Activated T-helper 2 cell treated with anti-CD3 and anti-CD28 coated beads, Interferon-gamma antibody, Interleukin-2, Interleukin-4, amounts not matched to agents 10 μg/mL and 5 μg/mL and 100 μg/mL, durations not matched to agents 14 hours and 24 hours and 36 hours (primary cell): Measurements from ENCODE around the gene NOS3. TPM values are rescaled to one million over a fixed set of nuclear protein-coding genes. Genes with fewer than 3 reads are reported as not detected.

Experiments
- DNase-seq: peaks from one replicate; pipeline ENCODE4 v3.0.0; 2021; ENCODE audit warnings: low spot score
- H3K27ac Mint-ChIP-seq: one replicate; pipeline ENCODE4 v1.8.0; 2021; ENCODE audit warnings: mixed read lengths
- H3K27me3 Mint-ChIP-seq: one replicate; pipeline ENCODE4 v1.8.0; 2021; ENCODE audit warnings: low read depth, mixed read lengths
- H3K36me3 Mint-ChIP-seq: one replicate; pipeline ENCODE4 v1.8.0; 2021; ENCODE audit warnings: low read depth, mixed read lengths
- H3K4me1 Mint-ChIP-seq: one replicate; pipeline ENCODE4 v1.8.0; 2021; ENCODE audit warnings: low read depth, mixed read lengths
- H3K4me3 Mint-ChIP-seq: one replicate; pipeline ENCODE4 v1.8.0; 2021; ENCODE audit warnings: low read depth, mild to moderate bottlenecking, moderate library complexity, mixed read lengths
- H3K9me3 Mint-ChIP-seq: one replicate; pipeline ENCODE4 v1.8.0; 2021; ENCODE audit warnings: mixed read lengths
- intact Hi-C: fragments of 100-400 bp; cut with micrococcal nuclease; formaldehyde crosslinking; loops from one replicate; pipeline ENCODE4 v1.15.1; 2023
- total RNA-seq: library from RNA; stranded (reverse); gene quantifications from 2 replicates; pipeline ENCODE4 v1.2.3, GENCODE V29; 2022

The NOS3 gene
- total RNA-seq, 1 donor from 2014 or later: 9.8 TPM

DNA sequence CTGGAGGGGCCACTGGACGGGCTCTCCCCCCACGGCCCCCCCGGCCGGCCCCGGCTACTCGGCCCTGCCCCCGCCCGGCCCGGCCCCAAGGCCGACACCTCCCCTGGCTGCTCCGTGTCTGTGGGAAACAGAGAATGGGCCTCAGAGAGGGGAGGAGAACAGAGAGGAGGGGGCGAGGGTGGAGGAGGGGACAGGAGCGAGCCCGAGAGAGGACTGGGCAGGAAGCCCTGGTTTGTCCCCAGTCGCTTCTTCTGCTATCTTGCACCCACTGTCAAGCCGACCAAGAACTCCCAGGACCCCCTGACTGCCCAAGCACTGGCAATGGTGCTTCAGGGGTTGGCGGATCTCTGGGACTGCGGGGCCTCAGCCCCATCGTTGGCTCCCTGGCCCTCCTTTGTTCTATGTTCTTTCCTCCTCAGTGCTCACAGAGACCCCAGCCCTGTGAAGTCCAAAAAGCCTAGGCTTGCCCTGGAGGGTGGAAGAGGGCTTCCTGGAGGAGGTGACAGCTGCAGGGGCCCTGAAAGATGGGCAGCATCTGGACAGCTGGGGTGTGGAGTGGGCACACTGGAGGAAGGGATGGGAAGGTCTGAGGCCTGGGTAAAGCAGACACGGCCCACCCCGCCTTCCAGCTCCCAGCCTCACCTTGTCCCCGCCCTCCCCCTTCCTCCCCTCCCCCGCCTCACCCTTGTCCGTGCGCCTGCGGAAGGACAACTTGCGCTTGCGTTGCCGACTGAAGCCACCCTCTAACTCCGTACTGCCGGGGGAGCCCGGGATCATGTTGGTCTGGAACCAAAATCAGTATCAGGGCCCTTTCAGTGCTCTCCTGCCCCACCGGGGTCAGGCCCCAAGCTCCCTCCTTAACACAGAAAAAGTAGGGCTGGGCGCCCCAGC is 42.8 kb upstream of the NOS3 start:
- intact Hi-C loops: no loop called here
- H3K4me1 Mint-ChIP-seq: no peaks in the 10 kb centered on the region
- no peak overlapping the region for H3K4me3 Mint-ChIP-seq
- H3K27ac Mint-ChIP-seq: no peak overlapping the region
- H3K9me3 Mint-ChIP-seq: no peaks in the 10 kb centered on the region
- no peaks in the 10 kb centered on the region for H3K36me3 Mint-ChIP-seq
- peaks cover 6% of the 10 kb centered on the region for H3K27me3 Mint-ChIP-seq
- DNase-seq: no peak

DNA sequence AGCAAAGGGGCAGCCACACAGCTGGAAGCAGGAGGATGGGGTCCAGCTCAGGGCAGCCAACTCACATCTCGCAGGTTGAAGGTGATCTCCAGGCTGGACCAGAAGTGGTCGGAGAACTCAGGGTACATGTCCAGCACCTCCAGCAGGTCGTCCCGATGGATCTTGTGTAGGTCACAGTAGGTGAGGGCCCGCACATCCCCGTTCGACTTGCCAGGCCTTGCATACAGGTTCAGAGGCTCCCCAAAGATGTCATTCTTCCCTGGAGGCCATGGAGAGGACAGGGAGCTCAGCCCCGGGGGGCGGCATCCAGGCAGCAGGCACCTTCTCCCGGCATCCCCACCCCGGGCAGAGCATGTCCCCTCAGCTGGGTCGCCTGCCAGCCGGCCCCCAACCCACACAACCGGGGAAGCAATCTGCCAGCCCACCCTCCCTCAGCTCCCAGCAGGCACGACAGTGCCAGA is 42.0 kb upstream of the NOS3 start:
- Mint-ChIP-seq H3K9me3 (no peaks in the 10 kb centered on the region), H3K36me3 (no peaks in the 10 kb centered on the region), H3K4me3 (no peak overlapping the region), H3K27me3 (peaks cover 6% of the 10 kb centered on the region), H3K4me1 (no peaks in the 10 kb centered on the region), H3K27ac (no peak overlapping the region)
- intact Hi-C loops: no loop called here
- DNase-seq: no peak

DNA sequence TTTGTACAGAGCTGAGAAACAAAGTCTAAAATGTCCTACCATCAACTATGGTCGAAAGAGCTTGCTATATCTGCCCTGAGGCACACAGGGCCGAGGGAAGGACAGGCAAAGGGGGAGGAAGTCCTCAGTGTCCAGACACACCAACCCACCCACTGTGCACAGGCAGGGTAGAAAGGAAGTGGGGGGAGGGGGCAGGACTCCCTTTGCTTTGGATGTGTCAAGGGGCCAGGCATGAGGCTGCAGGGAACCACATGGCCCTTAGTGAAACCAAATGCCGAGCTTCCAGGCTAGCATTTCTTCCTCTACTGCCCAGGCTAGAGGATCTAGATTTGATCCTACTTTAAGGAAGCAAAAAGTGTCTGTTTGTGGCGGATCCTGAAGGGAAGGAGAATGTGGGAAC is 41.3 kb upstream of the NOS3 start:
- Mint-ChIP-seq H3K4me1 (no peaks in the 10 kb centered on the region), H3K4me3 (no peak overlapping the region), H3K27me3 (peaks cover 6% of the 10 kb centered on the region), H3K9me3 (no peaks in the 10 kb centered on the region), H3K36me3 (no peaks in the 10 kb centered on the region), H3K27ac (no peak overlapping the region)
- no peak for DNase-seq
- intact Hi-C loops: no loop called here

DNA sequence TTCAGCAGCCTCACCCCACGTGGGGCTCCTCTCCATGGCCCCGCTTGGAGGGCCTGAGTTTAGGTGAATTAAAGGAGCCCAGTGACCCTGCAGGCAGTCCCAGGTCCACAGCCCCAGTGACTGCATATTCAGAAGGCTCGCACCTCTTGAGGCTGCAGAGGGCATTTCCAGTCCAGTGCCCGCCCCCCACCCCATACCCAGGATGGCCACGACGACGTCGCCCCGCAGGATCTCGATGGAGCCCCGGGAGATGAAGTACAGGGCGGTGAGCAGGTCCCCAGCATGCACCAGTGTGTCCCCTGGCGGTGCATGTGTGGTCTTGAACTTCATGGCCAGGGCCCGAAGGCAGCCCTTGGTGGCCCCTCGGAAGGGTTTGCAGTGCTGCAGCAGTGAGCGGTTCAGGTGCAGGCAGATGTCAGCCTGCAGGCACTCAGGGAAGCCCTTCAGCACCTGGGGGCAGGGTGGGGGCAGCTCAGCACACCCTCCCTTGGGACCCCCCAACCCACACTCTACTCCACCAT is 40.8 kb upstream of the NOS3 start:
- H3K4me1 Mint-ChIP-seq: no peaks in the 10 kb centered on the region
- no peaks in the 10 kb centered on the region for H3K9me3 Mint-ChIP-seq
- peaks cover 6% of the 10 kb centered on the region for H3K27me3 Mint-ChIP-seq
- H3K27ac Mint-ChIP-seq: no peak overlapping the region
- H3K4me3 Mint-ChIP-seq: no peak overlapping the region
- DNase-seq: no peak
- intact Hi-C loops: no loop called here
- no peaks in the 10 kb centered on the region for H3K36me3 Mint-ChIP-seq

DNA sequence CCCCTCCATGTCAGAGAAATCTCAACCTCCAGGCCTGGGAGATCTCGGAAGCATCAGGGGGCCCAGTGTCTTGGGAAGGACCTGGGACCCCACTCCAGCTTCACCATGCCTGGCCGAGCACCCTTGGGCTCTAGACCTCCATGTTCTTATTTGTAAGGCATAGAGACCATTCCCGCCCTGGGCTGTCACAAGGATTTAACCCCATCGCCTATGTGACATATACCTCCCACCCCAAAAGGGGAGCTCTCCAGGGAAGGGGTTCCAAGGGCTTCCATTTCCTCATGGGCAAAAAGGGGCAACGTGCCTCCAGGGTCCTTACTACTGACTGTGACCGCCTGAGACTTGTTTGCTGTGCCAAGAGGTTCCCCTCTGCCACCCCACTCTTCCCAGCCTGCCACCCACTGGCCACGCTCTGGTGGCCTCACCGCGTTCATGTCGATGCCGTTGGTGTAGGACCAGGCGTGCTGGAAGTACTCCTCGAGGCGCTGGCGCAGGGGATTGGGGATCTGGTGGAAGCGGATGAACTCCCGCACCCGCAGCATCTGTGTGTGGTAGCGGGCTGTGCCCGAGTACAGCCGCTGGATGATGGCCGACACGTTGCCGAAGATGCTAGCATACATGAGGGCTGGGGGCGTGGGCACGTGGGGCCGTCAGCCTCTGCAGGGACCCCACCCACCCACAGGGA is 40.2 kb upstream of the NOS3 start:
- H3K27me3 Mint-ChIP-seq: peaks cover 6% of the 10 kb centered on the region

DNA sequence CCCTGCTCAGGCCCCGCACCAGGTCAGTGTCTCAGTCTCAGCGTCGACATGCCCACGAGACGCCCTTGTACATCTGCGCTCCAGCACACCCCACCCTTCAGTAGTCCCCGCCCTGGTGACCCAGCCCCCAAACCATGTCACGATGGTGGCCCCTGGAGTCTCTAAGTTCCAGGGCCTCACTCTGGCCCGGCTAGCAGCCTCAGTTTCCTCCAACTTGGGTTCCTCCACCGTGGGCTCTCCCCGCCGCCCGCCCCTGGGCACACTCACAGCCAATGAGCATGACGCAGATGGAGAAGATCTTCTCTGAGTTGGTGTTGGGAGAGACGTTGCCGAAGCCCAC is 39.7 kb upstream of the NOS3 start:
- Mint-ChIP-seq H3K27ac (no peak overlapping the region), H3K4me3 (no peak overlapping the region), H3K27me3 (peaks cover 9% of the 10 kb centered on the region), H3K4me1 (no peaks in the 10 kb centered on the region), H3K36me3 (no peaks in the 10 kb centered on the region), H3K9me3 (no peaks in the 10 kb centered on the region)
- DNase-seq: no peak
- intact Hi-C loops: no loop called here

More for the DNA sequence above, 40.2 kb upstream of the NOS3 start:
- Mint-ChIP-seq H3K4me3 (no peak overlapping the region), H3K4me1 (no peaks in the 10 kb centered on the region), H3K36me3 (no peaks in the 10 kb centered on the region), H3K9me3 (no peaks in the 10 kb centered on the region), H3K27ac (no peak overlapping the region)
- intact Hi-C loops: no loop called here
- DNase-seq: no peak

DNA sequence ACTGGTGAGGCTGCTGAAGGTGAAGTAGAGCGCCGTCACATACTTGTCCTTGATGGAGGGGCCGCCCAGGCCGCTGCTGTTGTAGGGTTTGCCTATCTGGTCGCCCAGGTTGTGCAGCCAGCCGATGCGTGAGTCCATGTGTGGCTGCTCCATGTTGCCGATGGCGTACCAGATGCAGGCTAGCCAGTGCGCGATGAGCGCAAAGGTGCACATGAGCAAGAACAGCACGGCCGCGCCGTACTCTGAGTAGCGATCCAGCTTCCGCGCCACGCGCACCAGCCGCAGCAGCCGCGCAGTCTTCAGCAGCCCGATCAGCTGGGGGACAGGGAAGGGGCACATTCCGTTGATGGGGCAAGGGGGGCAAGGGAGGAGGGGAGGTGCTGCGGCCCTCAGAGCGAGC is 39.3 kb upstream of the NOS3 start:
- DNase-seq: no peak
- intact Hi-C loops: no loop called here
- H3K36me3 Mint-ChIP-seq: no peaks in the 10 kb centered on the region

DNA sequence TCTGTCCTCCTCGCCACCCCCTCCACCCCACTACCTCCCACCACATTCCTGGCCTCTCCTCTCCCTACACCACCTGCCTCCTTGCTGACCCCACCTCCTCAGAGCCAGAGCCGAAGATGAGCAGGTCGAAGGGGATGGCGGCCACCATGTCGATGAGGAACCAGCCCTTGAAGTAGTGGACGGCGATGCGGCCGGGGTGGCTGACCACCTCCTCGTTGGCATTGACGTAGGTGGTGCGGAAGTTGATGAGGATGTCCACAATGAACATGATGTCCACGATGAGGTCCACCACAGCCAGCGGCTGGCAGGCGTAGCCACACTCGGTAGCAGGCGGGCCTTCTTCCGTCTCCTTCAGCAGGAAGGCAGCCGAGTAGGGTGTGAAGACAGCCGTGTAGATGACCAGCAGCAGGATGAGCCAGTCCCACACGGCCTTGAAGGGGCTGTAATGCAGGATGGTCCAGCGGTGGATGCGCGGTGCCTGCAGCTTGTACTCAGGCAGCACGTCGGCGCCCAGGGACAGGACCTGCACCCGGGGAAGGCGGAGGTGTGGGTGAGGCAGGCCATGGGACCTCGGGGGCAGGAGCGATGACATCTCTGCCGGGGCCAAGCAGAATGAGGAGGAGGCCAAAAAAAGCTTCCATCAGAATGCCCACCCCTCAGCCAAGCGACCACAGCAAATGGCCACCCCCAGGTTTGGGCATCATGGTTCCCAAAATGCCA is 38.3 kb upstream of the NOS3 start:
- H3K36me3 Mint-ChIP-seq: no peaks in the 10 kb centered on the region
- H3K27ac Mint-ChIP-seq: no peak overlapping the region
- no peaks in the 10 kb centered on the region for H3K4me1 Mint-ChIP-seq
- no peak overlapping the region for H3K4me3 Mint-ChIP-seq
- H3K27me3 Mint-ChIP-seq: peaks cover 18% of the 10 kb centered on the region
- no peaks in the 10 kb centered on the region for H3K9me3 Mint-ChIP-seq
- intact Hi-C loops: no loop called here
- no peak for DNase-seq

More for the DNA sequence above, 39.3 kb upstream of the NOS3 start:
- Mint-ChIP-seq H3K9me3 (no peaks in the 10 kb centered on the region), H3K4me3 (no peak overlapping the region), H3K4me1 (no peaks in the 10 kb centered on the region), H3K27ac (no peak overlapping the region), H3K27me3 (peaks cover 9% of the 10 kb centered on the region)

DNA sequence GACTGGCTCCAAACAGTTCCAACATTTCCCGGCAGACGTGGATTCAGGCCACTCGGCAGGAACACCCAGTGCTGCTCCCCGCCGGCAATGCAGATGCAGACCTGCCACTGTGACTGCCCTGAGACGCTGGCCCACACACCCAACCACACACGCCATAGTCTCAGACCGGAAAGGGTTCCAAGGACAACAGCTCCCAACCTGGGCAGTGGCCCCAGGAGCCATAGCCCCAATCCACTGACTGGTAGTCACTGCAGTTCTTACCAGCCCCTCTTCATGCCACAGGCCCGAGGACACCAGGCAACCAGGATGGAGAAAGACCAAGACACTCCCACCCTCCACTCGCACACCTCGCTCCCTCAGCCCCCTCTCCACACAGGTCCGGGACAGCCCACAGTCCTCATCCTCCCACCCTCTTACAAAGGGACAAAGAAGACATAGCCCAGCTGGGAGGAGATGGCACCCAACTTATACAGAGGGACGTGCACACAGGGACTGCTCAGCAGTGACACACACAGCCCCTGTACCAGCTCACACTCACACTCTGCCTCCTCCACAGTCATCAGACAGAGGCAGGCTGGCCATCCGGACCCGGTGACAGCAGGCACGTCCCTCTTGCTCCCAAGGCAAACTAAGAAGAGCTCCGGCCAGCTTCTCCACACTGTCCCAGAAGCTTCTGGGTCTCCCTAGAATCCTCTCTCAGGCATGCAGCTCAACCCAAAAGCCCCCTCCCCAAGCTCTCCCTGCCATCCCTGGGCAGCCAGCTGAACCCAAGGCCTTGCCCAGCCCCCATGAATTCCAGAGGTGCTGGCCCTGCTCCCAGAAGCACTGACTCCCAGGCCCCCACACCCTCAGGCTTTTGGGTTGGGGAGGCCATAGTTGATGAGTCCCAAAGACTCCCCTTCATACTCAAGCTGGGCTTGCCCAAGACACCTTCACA is 37.5 kb upstream of the NOS3 start:
- H3K4me1 Mint-ChIP-seq: no peaks in the 10 kb centered on the region
- DNase-seq: no peak
- no peaks in the 10 kb centered on the region for H3K9me3 Mint-ChIP-seq
- intact Hi-C loops: no loop called here
- peaks cover 18% of the 10 kb centered on the region for H3K27me3 Mint-ChIP-seq
- H3K36me3 Mint-ChIP-seq: no peaks in the 10 kb centered on the region
- H3K4me3 Mint-ChIP-seq: no peak overlapping the region
- no peak overlapping the region for H3K27ac Mint-ChIP-seq

DNA sequence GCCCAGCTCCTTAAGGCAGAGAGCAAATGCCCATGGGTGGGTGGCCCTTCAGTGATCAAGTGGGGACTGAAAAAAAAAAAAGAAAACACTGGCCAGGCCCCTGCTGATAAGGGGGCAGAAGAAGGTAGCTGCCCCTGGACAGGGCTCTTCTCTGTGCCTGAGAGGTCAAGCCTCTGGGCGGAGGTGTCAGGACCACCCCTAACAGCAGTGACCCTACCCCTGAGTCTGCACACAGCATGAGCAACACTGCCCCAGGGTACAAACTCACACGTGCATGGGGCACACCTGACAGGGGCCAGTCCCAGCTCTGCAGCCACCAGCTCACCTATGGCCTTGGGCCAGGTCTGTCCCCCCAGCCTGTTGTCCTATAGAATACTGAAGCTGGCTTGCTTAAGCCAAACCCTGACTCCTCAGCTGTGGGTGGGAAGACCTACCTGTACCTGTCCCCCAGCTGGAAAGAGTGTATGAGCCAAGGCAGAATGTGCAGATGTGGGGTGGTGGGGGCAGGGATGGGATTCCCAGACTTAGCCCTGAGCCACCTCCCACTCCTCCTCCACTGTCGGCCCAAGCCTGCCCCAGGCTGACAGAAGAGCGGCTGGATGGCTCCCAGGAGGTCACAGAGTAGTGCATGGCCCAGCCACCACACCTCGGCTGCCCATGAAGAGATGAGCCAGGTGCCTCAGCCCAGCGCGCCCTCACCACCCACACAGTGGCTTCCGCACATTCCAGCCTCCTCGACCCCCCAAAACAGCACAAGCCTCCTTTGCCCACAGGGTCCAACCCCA is 36.4 kb upstream of the NOS3 start:
- peaks cover 22% of the 10 kb centered on the region for H3K27me3 Mint-ChIP-seq
- no peaks in the 10 kb centered on the region for H3K4me1 Mint-ChIP-seq
- DNase-seq: no peak
- no peaks in the 10 kb centered on the region for H3K36me3 Mint-ChIP-seq
- no peak overlapping the region for H3K4me3 Mint-ChIP-seq
- intact Hi-C loops: no loop called here
- no peaks in the 10 kb centered on the region for H3K9me3 Mint-ChIP-seq
- no peak overlapping the region for H3K27ac Mint-ChIP-seq

DNA sequence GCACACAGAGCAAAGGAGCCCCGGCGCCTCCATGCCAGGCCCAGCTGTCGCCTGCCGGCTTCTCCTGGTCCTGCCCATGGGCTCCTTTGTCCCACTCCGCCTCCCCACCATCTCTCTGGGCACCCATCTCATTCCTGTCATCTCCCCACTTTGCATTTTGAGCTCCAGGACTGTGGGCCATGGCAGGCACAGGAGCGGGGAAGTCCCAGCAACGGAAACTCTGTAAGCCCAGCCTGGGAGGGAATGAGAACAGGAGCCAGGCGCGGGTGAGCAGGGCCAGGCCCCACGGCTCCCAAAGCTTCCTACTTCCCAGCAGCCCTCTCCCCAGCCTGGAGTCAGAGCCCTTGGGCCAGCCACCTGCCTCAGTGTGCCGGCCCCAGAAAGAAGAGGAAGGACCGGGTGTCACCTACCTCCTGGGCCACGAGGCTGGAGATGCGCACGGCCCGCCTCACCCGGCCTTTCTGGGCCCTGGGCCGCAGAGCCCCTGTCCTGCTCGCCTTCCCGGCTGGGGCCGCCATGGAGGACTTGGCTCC is 35.8 kb upstream of the NOS3 start:
- no peak overlapping the region for H3K4me3 Mint-ChIP-seq
- peaks cover 26% of the 10 kb centered on the region for H3K27me3 Mint-ChIP-seq
- H3K9me3 Mint-ChIP-seq: no peaks in the 10 kb centered on the region
- no peaks in the 10 kb centered on the region for H3K36me3 Mint-ChIP-seq
- H3K27ac Mint-ChIP-seq: no peak overlapping the region
- peaks cover 2% of the 10 kb centered on the region for H3K4me1 Mint-ChIP-seq
- intact Hi-C loops: no loop called here
- DNase-seq: no peak
